GM19467 (cell line): Measurements from ENCODE around the gene RHBDF1.
"Not testable (repeated sequence)": the region's sequence is repeated elsewhere in the genome, so short reads cannot be mapped to it uniquely, and the experiment has no call there.

Source experiments
- ATAC-seq: cut with Tn5 transposase; IDR thresholded peaks from one replicate; pipeline ENCODE4 v1.9.1; 2021; ENCODE audit warnings: mild to moderate bottlenecking, moderate library complexity; ENCODE audit not compliant: unreplicated experiment

The RHBDF1 gene

DNA sequence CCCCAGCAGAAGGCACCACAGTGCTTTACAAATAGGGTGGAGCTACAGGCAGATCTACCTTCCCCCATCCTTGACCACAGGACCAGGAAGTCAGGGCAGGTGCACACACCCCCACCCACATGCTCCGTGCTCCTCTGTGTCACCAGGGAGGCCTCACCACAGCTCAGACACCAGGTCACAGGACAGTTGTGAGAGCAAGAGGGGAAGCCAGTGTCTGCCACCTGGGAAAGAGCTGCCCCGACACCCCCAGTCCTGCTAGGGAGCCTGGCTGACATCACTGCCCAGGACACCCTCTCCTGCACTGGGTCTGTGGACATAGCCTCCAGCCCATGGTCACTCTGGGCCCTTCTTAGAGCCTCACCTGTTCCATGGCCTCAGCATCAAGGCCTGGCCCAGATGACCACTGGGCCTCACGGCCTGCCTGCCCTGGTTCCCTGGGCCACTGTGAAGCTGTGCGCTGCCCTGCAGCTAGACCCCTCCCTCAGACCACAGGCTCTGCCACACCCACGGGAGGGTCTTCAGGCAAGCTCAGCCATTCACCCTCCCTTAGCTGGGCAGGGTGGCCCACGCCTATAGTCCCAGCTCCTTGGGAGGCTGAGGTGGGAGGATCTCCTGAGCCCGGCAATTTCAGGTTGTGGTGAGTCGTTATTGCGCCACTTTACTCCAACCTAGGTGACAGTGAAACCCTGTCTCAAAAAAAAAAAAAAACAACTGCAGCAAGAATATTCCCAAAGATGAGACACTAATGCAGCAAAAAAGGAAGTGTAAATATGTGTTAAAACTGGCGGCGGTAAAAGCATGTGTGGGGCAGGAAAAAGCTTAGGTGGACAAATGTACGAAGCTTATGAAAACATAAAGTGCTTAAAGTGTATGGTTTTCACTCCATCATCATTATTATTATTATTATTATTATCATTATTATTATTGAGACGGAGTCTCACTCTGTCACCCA, 33.2 kb downstream of the RHBDF1 start:
- peak; percentile 62 for ATAC-seq

DNA sequence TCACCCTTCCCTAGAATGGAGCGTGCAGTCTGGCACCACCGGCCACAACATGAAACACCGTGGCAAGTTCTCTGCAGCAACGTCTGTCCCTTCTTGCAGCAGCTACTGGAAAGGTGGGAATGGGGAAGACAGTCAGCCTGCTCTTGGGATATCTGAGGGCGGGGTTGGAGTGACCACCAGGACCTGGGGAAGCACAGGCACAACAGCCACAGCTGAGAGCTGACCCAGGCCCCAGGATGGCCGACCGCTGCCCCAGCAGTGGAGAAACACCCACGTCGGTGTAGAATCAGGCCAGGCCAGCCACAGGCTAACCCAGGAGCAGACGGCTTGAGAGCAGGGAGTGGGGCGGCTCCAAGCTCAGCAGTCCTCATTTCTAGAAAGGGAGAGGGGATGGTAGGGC, 34.2 kb downstream of the RHBDF1 start:
- not testable (repeated sequence) for ATAC-seq

DNA sequence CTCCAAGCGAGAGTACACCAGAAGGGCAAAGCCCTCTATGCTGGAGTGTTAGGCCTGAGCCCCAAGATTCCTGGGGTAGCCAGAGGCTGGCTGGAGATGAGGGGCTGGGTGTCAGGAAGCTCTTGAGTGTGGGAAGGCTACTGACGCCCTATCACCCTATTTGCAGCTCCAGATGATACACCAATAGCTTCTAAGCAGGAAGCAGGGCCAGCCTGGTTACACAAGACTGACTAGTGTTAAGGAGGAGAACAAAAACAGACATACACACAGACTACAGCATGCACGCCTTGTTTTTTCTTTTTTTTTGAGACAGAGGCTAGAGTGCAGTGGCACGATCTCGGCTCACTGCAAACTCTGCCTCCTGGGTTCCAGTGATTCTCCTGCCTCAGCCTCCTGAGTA, 34.9 kb downstream of the RHBDF1 start:
- ATAC-seq: no peak

DNA sequence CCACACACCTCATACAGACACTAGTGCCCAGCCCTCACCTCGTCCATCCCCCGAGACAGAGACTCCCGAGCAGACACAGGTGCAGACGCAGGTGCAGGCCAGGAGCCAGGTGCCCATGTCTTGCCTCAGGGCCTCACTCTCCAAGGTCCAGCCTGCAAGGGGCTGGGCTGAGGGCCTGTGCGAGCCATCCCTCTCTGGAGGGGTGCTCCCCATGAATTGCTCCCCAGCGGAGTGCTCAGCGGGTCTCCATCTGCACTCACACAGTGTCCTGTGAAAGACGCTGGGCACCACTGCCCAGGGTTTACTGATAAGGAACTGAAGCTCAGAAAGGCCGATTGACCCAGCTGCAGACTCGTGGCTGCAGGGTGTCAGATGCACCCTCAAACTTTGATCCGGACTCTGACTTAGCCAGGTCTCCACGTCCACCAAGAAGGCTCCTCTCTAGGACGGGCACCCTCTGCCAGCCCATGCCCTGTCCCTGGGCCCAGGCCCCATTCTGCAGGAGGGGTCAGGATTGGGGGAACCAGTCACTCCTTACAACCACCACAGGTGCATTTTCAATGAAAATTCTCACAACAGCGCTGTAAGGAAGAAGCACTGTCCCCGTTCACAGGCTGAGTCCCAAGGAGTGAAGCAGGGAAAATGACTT, 36.0 kb downstream of the RHBDF1 start:
- ATAC-seq: no peak

DNA sequence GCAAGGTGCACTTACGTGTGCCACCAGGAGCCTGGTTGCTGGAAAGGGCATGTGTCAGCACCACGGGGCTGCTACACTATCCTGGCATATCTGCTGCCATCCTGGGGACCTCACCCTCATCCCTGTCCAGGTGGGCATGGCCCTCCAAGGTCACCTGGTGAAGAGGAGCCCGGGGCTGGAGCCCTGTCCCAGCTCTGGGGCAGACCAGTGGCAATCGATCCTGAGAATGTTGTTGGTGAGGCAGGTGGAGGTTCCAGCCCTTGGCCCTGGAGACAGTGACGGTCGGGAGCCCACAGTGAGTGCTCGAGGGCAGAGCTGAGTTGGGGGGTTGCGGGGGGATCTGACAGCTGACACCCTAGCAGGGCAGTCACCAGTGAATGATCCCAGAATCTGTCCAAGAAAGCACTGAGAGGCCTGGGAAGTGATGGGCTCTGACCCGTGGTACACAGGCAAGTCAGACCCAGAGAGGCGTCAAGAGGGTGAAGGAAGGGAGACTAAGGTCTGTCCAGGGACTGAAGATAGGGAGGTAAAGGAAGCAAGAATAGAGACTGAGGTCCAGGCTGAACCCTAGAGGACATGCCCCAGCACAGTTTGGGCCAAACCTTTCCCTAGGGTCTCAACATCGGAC, 36.6 kb downstream of the RHBDF1 start:
- no peak for ATAC-seq

DNA sequence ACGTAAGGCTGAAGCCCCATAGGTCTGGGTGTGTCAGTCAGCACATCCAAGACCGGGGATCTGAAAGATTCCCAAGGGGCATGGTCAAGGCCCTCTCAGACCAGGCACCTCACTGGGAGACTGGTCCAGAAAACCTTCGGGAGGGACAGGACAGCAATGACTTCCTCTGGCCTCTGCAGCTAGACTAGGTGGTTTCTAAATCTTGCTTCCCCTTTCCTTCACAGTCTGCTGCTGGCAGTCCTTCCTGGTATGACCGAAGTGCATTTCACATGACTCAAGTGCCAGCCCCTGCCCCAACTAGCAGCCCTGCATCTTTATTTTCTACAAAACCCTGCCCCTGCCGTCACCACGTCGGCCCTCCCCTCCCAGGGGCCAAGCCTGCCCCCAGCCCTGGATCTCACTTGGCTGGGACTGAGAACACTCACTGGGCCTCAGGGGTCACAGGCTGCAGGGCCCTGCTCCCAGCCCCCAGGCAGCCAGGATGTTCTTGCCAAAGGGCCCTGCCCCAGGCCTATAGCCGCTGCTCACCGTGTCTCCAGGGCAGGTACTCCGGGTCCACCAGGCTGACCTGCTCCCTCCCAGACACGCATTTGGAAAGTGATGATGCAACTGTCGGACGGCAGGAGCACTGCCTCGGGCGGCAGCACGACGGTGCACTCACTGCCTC, 37.3 kb downstream of the RHBDF1 start:
- no peak for ATAC-seq

DNA sequence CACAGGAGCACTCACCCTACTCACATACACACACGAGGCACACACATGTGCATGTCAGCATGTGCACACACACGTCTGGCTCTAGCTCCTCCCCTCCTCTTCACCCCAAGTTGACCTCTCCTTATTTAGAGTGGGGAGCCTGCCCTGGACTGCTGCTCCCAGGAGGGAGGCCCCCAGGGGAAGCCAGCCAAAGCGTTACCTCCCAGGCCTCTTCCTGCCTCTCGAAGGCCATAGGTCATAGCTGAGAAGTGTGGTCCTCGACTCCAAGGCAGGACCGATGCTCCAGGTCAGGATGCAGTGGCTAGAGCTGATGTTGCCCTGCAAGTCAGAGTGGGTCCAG, 37.8 kb downstream of the RHBDF1 start:
- ATAC-seq: no peak

DNA sequence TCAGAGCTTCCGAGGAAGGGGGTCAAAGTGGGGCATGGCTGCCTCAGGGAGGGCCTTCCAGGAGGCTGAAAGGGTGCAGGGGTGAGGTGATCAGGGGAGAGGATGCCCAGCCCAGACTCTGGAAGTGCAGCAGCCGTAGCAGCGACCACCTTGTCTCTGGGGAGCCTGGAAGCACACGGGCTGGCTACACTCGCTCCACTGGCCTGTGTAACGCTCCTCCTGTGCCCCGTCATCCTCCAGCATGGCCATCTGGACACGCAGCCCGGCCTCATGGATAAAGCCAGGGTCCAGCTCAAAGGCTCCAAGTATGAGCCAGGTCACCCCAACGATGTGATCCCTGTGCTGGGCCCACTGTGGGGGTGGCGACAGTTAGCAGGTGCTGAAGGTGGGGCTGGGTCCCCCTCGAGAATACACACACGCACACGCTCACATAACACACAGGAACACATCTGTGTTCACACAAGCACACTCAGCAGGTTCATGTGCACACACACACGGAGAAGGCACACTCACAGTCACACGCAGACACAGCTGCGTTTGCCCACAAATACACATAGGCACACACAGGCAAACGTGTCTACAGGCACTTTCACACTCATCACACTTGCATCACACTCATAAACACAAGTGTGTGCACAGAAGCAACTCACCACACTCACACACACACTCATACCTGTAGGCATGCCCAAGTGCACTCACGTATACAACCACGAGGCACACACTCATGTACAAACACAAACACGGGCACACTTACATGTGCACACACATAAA, 38.4 kb downstream of the RHBDF1 start:
- ATAC-seq: no peak

DNA sequence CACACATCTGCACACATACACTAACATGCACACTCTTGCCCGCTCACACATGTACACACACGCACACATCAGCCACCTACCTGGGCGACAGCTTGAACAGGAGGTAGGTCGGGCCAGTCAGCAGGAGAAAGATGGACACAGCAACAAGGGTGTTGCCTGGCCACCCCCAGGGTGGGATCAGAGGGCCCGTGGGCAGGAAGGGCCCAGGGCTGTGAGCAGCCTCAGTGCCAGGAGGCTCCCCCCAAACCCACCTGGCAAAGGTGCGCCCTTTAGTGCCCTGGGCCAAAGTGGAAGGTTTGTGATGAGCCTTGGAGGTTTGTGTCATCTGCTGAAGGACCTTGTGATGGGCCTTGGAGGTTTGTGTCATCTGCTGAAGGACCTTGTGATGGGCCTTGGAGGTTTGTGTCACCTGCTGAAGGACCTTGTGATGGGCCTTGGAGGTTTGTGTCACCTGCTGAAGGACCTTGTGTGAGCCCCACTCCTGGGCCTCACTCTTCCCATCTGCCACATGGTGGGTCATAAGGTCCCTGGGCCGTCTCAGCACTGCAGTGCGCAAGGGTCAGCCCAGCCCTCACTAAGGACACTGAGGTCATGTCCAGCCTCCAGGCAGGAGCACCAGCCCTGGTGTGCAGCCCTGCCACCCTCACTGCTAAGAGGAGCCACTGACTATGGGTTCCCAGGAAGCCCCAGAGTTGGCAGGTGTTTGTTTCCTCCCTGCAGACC, 39.1 kb downstream of the RHBDF1 start:
- ATAC-seq: not testable (repeated sequence)

DNA sequence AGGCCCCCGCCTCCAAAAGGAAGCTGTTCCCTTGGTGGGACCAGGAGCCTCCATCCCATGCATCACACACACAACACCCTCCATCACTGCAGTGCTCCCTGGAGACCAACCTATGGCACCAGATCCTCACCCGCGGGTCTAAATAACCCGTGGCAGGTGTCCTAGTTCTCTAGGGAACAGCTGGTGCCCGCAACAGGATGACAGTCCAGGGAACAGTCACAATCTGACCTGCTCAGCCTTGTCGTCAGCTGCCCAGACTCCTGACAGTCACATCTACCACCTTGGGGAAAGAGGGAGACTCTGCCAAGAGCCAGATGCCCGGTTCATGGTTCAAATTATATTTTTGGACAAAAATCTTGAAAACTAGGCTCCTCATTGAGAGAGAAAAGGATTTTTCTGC, 41.8 kb downstream of the RHBDF1 start:
- not testable (repeated sequence) for ATAC-seq

DNA sequence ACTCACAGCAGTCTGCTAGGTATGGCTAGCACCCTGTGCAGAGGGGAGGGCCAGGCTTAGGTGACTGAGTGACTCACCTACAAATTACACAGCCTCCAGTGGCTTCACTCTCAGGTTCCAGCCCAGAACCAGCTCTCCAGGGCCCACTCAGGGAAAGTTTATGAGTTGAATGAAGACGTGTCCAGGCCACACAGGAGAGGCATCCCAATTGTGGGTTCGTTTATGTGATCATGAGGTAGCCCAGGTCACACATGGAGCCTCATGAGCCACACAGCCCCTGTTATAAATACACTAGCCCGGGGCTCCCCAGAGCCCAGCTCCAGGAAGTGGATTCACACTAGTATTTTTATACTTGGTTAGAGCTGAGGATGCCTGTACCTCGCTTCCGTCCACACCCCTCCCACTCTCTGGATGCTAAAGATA, 46.5 kb downstream of the RHBDF1 start:
- not testable (repeated sequence) for ATAC-seq

DNA sequence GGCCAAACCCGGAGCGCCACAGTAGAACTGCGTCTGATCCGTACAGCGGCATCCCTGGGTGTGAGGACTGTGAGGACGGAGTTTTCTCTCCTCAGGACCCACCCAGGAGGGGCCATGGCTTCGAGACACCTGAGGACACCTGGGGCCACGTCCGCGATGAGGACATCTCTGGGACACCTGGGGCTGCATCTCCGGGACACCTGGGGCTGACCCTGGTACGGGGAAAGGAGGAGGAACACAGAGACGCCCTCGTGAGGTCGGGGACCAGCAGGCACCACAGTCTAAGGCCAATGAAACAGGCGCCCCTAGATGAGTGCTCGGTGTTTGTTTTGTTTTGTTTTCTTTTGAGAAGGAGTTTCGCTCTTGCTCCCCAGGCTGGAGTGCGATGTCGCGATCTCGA, 48.3 kb downstream of the RHBDF1 start:
- not testable (repeated sequence) for ATAC-seq

DNA sequence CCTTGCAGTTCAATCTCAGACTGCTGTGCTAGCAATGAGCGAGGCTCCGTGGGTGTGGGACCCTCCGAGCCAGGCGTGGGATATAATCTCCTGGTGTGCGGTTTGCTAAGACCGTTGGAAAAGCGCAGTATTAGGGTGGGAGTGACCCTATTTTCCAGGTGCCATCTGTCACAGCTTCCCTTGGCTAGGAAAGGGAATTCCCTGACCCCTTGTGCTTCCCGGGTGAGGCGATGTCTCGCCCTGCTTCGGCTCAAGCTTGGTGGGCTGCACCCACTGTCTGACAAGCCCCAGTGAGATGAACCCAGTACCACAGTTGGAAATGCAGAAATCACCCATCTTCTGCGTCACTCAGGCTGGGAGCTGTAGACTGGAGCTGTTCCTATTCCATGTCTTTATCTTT, 51.5 kb downstream of the RHBDF1 start:
- not testable (repeated sequence) for ATAC-seq

DNA sequence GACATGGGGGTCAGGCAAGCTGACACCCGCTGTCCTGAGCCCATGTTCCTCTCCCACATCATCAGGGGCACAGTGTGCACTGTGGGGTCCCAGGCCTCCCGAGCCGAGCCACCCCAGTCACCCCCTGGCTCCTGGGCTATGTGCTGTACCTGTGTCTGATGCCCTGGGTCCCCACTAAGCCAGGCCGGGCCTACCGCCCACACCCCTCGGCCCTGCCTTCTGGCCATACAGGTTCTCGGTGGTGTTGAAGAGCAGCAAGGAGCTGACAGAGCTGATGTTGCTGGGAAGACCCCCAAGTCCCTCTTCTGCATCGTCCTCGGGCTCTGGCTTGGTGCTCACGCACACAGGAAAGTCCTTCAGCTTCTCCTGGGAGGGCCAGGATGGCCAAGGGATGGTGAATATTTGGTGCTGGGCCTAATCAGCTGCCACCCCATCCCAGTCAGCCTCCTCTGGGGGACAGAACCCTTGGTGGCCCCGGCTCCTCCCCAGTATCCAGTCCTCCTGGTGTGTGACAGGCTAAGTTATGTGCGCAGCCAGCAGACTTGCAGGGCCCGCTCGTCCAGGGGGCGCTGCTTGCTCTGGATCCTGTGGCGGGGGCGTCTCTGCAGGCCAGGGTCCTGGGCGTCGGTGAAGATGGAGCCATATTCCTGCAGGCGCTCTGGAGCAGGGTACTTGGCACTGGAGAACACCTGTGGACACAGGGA, 55.2 kb downstream of the RHBDF1 start:
- not testable (repeated sequence) for ATAC-seq

DNA sequence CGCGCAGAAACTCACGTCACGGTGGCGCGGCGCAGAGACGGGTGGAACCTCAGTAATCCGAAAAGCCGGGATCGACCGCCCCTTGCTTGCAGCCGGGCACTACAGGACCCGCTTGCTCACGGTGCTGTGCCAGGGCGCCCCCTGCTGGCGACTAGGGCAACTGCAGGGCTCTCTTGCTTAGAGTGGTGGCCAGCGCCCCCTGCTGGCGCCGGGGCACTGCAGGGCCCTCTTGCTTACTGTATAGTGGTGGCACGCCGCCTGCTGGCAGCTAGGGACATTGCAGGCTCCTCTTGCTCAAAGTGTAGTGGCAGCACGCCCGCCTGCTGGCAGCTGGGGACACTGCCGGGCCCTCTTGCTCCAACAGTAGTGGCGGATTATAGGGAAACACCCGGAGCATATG, 61.7 kb downstream of the RHBDF1 start:
- not testable (repeated sequence) for ATAC-seq

DNA sequence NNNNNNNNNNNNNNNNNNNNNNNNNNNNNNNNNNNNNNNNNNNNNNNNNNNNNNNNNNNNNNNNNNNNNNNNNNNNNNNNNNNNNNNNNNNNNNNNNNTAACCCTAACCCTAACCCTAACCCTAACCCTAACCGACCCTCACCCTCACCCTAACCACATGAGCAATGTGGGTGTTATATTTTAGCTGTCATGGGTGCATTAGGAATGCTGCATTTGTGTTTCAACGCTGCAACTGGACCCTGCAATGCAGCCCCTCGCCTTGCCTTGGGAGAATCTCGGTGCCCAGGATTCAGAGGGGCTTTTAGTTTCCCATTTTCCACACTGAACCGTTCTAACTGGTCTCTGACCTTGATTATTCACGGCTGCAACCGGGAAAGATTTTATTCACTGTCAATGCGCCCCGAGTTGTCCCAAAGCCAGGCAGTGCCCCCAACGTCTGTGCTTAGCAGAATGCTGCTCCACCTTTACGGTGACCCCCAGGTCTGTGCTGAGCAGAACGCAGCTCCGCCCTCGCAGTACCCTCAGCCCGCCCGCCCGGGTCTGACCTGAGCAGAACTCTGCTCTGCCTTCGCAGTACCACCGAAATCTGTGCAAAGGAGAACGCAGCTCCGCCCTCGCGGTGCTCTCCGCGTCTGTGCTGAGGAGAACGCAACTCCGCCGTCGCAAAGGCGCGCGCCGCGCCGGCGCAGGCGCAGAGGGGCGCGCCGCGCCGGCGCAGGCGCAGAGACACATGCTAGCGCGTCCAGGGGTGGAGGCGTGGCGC, 62.3 kb downstream of the RHBDF1 start:
- ATAC-seq: no peak
